Activated CD4-positive, alpha-beta T cell treated with anti-CD3 and anti-CD28 coated beads for 24 hours (primary cell): ENCODE results near the gene IFIT1B.
"Not testable (repeated sequence)": the region's sequence is repeated elsewhere in the genome, so short reads cannot be mapped to it uniquely, and the experiment has no call there.

Experiments
- DNase-seq, 2 donors: peaks; one replicate each; pipeline ENCODE4 v3.0.0-alpha.2; 2020; ENCODE audit warnings: low read depth in 2 of 2

Gene IFIT1B

GRCh38 chr10:89348975-89349374 is 28.9 kb upstream of the IFIT1B start:
- DNase-seq: no peak

DNA sequence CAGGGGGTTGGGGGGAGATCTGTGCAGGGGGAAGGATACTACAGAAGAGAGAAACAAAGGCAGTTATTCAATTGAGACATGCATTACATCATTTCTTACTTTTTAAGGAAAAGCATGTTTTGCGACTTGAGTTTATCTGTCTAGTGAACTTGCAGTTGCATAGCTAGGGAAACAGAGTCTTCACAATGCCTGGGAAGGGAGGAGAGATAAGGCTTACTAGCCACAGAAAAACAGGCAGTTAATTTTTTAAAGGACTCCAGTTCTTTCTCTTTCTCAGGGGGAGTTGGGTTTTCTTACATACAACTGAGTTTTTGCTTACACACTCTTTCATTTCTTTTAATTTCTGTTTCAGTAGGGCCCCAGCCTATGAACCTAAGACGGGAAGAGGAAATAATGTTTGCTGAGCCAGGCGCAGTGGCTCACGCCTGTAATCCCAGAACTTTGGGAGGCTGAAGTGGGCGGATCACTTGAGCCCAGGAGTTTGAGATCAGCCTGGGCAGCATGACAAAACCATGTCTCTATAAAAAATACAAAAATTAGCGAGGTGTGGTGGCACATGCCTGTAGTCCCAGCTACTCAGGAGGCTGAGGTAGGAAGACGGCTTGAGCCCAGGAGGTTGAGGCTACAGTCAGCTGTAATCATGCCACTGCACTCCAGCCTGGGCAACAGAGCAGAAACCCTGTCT is 27.1 kb upstream of the IFIT1B start:
- DNase-seq: not testable (repeated sequence)

DNA sequence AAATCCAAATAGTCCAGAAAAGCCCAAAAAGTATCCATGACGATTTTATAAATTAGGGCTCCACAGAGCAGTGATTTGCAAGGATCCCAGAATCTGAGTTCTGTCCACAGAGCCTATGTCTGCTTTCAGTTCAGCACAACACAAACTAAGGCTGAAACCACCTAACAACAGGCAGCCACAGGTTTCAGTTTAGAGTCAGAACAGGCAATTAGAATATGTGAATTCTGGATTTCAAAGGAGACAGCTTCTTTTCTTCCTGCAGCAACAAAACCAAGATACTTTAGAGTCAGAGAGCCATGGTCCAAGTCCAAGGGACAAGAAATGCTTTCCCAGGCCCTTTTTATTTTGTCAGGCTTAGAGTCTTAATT is 26.5 kb upstream of the IFIT1B start:
- no peak for DNase-seq

DNA sequence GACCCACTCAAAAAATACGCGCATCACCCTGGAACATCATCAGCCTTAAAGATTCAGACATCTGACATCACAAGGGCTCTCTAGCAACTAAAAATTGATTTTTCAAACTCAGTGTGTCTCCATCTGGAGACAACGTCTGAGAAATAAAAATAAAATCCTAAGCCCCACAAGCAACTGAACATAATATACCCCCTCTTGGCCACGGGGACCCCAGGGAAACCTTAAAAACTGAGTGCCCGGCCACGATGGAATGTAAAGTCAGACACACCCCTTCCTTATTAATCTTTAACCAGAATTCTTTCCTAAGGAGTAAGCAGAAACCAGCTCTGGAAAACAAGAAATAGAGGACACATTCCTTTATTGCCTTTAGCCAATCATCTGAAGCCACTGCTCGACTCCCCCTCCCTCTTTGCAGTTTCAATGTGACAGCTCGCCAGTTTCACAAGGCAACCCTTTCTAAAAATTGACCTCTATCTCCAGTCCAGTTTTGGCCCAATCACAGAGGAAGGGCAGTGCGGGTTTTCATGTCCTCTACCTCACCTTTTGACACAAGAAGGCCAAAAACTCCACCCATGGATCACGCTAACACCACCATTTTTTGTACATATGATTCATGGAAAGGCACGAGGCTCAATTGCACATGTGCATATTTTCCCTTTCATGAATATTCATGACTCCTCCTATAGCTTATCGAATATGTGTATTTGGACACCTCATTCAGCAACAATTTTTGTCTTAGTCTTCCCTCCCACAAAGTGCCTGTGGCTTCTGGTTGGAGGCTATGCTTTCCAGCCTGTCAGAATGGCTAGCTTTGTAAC is 25.9 kb upstream of the IFIT1B start:
- DNase-seq: no peak

DNA sequence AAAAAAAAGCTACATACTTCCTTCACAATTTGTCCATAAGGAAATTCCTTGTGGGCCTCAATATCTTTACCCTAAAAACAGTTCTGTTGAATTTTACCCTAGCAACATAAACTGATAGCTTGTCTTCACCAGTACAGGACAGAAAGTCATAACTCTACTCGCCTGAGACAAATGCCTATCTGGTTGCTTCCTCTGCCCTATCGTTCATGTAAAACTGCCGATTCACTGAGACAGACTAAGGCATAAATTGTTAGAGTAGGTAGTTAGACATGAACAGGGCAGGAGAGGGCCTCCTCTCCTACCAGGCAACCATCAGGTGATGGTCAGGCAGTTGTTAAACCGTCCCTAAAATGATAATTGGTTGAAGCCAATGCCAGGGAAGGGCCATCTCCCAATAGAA is 25.1 kb upstream of the IFIT1B start:
- no peak for DNase-seq

GRCh38 chr10:89355394-89355931 is 22.4 kb upstream of the IFIT1B start:
- no peak for DNase-seq

GRCh38 chr10:89357096-89357495 is 20.8 kb upstream of the IFIT1B start:
- DNase-seq: no peak

DNA sequence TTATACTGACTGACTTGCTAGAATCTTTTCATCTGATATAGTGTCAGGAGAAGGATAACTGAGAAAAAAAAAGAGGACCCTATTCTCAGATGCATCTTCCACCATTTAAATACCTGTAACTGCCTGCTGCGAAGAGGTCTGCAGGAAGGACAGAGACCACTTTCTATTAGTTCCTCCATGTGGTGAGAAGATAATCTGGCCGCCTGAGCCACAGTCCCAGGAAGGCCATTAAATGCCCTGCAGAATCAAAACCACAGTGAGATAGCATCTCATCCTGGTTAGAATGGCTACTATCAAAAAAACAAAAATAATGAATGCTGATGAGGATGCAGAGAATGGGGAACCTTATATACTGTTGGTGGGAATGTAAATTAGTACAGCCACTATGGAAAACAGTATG is 19.9 kb upstream of the IFIT1B start:
- no peak for DNase-seq

- DNase-seq: no peak
Measured at GRCh38 chr10:89360157-89360556, 17.7 kb upstream of the IFIT1B start.

GRCh38 chr10:89362929-89363328 is 14.9 kb upstream of the IFIT1B start:
- no peak for DNase-seq

GRCh38 chr10:89363729-89364442 is 14.0 kb upstream of the IFIT1B start:
- DNase-seq: no peak

DNA sequence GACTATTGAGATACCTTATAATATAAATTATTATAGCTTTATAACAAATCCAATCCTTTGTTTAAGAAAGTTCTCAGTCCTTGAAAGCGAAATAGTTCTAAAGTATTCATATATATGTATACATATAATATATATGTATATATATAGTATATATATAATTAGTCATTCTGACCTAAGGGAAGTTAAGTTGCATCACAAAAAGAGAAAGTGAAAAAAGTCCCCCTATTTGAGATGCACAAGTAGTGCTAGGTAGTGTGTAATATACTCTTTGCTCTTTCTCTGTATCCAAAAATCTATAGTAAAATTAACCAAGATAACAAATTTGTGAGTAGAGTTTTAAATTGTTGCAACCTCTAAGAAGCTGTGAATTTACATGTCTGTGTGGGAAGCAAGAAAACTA is 13.3 kb upstream of the IFIT1B start:
- no peak for DNase-seq

- DNase-seq: no peak
Measured at GRCh38 chr10:89367529-89367928, 10.3 kb upstream of the IFIT1B start.

GRCh38 chr10:89368129-89368528 is 9.7 kb upstream of the IFIT1B start:
- DNase-seq: no peak

DNA sequence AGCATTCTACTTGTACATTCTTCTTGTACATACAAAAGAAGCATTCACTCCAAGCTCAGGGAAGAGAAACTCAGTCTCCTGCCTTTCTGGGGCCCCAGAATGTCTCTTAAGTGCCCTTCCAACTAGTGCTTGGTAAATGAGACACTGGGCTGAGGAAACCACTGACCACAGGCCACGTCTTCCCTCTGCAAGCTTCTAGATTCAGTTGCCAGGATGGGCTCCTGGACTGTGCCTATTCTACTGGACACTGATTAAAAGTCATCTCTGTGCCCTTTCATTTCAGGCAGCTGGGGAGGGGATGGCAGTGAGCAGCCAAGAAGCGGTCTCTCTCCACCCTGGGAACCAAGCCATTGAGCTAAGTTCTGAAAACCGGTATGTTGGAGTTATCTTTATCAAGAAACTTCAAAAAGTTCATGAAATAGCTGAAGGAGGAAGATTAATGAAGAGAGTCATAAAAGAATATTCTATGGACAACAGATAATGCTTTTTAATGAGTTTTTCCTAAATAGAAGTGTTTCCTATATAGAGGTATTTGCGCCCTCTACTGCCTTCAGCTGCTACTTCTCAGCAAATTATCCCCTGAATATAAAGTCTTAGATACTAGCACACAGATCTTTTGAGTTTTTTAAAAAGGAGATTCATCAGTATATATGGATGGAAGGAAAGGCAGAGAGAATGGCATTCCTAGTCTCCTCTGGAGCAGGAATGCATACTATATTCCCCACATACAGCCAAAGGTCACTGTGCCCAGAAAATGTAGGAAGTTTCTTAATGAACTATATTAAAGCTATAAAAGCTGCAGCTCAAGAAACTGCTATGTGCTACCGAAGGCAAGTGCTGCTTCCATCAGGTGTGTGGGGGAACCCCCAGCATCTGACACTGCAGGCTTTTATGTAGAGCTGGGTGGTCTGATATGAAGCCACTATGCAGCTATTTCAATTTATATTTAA is 8.4 kb upstream of the IFIT1B start:
- DNase-seq: no peak

DNA sequence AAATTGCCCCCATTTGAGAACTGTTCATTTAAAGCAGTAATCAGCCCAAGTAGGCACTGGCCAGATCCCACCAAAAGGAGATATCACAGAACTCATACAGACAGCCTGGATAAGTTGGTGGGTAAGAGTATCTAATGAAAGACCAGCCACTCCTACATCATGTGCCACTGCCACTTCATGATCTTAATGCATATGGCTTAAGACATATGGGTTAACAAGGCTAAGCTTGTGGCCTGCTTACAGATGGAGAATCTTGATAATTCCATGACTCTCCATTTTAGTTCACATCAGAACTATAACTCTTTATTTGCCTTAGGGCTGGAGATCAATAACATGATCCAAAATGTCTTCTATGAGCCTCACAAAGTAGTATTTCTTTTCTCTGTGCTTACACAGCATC is 6.8 kb upstream of the IFIT1B start:
- no peak for DNase-seq

DNA sequence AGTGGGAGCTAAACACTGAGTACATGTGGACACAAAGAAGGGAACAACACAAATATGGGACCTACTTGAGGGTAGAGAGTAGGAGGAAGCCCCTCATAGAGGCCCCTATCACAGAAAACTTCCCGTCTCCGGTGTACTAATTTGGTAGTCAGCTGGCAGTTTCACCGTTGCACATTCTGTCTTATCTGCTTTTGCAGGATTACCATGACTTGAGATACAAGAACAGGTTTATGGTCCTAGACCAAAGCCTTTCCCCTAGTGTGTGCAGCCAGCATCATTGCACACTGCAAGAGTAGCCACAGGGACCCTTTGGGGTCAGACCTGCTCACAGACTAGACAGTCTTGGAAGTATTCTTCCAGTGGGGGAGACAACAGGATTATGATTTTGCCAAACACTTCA is 5.9 kb upstream of the IFIT1B start:
- no peak for DNase-seq

DNA sequence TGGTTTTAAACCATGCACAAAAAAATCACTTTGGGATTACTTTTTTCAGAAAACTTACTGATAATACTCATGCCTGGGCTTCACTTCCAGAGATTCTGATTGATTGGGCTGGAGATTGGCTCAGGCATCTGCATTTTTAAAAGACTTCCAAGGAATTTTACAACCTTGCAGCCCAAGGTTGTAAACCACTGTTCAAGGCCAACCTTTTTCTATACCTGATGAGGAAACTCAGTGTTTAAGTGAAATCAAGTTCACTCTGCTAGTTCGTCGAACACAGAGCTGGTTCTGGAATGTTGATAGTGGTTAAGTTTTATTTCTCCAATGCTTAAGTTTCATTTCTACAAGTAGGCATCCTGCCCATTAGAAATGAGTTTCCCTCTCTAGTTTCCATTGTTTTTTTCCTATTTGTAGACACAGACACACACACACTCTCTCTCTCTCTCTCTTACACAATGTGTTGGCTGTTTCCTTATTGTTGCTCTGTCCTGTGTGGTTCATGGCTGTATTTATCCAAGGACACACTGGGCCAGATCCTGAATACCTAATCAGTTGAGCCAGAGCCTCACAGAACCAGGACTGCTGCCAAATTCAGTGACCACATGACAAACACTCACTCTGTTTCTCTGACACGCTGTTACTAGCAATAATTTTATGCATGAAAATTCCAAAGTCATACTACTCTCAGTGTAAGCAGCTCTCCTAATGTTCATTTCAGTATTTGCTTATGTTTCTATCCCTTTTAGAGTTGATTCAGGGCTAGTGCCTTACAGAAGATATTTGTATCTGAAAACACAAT is 3.7 kb upstream of the IFIT1B start:
- DNase-seq: no peak

GRCh38 chr10:89374713-89375141 is 3.1 kb upstream of the IFIT1B start:
- no peak for DNase-seq

DNA sequence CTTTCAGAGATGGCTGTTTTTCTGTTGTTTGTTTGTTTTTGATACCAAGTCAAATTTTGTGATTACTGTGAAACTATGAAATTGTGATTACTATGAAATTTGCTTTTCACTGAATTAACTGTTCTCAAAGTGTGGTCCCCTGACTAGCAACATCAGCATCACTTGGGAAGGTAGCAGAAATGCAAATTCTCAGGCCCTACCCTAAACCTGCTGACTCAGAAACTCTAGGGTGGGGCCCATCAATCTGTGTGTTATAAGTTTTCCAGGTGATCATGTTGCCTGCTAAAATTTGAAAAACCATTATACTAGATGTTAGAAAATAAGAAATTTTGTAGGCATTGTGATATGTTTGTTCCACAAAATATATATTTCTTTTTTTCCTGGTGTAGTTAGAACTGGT is 1.2 kb downstream of the IFIT1B start:
- DNase-seq: no peak

GRCh38 chr10:89382757-89383156 is 4.9 kb downstream of the IFIT1B start:
- no peak for DNase-seq
